GM21737 (cell line): ENCODE data around the gene SARS2.

Experiments
- ATAC-seq: cut with Tn5 transposase; IDR thresholded peaks from one replicate; pipeline ENCODE4 v1.9.1; 2021; ENCODE audit warnings: mild to moderate bottlenecking, moderate library complexity; ENCODE audit not compliant: unreplicated experiment

SARS2 gene

DNA sequence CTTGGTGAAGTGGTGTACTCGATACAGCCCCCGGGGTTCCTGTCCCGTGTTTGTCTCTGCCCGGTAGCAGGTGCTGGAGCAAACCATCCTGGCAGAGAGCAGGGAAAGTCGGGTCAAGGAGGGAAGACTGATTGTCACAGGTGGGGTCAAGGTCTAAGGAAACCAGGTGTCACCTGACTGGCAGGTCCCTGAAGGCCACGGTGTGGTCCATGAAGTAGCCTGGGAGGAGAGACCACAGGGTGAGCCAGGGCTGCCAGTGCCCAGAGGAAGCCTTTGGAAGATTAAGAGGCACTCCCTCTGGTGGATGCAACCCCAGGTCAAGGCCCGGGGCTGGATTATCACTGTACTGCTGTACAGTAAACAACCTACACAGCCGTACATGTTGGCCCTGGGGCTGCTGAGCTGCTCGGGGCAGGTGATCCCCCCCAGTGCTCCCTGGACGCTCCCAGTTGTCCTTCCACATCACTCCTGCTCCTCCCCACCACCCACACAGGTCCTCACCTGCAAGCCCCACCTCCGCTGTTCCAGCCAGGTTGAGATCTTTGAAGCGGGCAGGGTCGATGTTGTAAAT, 12.6 kb downstream of the SARS2 start:
- no peak for ATAC-seq

DNA sequence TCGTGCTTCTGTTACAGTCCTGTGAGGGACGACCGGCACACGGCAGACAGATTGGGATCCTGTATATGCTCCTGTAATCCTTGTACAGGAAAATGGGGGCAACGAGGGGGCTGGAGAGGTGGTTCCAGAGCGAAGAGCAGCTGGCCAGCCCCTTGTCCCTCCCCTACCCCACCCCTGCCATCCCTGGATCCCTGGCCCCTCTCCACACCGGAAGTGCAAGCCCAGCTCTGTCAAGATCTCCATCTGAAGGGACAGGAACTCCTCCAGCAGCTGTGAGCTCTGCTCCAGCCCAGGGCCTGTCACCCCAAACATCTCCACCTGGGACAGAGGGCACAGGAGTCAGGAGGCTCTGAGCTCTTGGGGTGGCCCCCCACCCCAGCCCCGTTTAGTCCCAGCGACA, 13.0 kb downstream of the SARS2 start:
- no peak for ATAC-seq

DNA sequence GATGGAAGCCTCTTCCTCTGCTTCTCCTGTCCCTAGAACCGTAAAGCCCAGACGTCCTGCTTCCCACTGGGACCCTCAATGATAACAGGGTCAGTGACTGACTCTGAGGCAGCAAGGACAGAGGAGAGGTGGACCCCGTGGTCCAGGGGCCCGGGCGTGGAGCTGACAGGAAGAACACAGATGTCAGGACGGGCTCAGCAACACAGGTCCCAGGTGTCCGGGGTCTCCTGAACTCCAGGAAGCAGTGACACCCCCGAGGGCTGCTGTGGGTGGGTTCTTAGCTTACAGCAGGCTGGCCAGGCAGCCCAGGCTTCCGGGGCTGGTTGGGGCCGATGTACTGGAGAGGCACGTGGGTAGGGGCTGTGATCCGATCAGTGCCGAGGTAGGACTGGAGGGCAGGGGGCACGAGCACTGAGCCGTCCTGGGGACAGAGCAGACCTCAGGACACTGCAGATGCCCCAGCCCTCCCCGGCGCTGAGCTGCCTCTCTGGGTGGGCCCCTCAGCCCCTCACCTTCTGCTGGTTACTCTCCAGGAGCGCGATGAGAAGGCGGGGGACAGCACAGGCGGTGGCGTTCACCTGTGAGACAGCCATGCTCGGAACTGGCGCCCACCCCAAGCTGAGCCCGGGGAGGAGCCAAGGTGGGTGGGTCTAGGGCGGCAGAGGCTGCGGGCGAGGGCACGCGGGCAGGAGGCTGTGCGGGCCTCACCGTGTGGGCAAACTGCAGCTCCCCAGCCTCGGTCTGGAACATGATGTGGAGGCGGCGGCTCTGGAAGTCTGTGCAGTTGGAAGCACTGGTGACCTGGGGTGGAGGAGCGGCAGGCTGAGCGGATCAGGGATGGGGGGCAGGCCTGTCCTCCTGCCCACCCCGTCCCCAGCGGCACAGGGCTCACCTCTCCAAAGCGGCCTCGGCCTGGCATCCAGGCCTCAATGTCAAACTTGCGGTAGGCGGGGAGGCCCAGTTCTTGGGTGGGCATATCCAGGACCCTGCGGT, 14.9 kb downstream of the SARS2 start:
- ATAC-seq, result no peak

DNA sequence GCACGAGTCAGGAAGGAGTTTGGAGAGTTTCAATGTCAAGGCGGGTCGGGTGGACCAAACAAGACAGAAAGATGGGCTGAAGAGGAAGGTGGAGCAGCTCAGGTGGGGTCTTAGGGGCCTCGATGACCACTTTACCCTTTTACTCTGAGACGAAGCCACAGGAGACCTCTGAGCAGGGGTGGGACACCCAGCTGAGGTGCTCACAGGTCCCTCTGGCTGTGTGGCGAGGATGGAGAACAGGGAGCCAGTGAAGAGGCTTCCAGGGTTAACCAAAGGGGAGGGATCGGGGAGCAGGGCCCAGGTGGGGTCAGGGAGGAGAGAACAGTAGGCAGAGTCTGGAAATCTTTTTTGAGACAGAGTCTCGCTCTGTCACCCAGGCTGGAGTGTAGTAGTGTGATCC, 16.6 kb downstream of the SARS2 start:
- ATAC-seq, result no peak

DNA sequence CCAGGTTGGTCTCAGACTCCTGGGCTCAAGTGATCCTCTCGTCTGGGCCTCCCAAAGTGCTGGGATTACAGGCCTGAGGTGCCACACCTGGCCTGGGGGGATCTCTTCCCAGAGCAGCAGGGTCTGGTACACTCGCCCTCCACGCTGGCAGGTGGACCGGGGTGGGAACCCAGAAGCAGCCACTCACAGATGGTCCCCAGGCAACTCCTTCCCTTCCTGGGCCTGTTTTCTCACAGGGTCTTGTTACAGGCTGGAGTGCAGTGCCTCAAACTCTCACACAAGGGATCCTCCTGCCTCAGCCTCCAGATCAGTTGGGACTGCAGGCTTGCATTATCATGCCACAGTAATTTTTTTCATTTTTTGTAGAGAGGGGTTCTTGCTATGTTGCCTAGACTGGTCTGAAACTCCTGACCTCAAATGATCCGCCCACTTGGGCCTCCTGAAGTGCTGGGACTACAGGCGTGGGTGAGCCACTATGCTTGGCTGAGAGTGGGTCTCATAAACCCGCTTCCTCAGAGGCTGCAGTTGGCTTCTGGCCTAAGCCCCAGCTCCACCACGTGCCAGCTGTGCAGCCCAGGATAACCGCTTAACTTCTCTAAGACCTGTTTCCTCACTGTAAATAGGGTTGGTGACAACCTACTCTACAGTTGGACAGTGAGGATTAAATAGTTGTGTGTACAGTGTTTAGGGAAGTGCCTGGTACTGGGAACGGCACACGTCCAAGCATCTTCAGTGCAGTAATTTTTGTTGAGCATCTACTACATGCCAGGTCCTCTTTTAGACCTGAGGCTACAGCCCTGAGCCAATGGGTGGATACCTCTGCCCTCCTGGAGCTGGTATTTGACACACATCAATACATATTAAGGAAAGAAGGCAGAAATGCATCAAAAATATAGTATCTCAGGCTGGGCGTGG, 17.7 kb downstream of the SARS2 start:
- ATAC-seq, result no peak

DNA sequence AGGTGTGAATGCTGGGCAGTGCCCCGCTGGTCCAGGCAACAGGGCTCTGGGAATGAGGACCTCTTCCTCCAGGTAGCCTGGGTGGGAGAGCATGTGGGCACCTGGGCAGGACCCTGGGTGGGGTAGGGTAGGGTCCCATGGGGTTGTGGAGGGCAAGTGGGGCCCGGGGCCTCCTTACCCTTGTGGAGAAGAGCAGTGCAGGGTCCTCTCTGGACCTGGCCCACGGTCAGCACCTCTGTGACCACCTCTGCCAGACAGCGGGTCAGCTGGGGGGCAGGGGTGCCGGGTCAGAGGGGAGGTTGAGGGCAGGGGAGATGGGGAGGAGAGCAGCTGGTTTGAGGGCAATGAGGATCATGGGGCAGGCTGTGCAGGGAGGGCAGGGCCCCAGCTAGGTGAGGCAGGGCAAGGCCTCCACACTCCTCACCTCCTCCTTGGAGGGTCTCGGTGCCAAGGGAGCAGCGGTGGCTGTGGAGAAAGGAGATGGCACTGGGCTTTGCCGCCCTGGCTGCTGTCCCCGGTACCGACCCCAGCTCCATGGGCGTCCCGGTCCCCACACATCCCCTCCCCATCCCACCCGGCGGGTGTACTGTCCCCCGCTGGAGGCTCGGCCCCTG, 19.1 kb downstream of the SARS2 start:
- no peak for ATAC-seq

DNA sequence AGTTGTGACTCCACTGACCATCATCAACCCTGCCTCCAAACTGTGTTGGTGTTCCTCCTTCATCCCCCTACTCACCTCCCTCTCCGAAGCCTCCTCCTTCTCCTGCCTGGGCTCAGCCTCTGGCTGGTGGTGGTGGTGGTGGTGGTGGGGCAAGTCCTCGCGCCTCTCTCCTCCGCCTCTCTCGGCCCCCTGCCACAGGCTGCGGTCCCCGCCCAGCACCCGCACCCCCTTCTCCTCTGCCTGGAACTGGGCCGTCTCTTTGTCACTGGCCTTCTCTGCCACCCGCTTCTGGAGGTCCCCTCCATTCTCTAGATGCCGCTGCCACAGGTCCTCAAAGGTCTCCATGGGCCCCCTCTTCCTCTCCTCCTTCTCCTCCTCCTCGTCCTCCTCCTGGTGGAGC, 20.1 kb downstream of the SARS2 start:
- no peak for ATAC-seq

DNA sequence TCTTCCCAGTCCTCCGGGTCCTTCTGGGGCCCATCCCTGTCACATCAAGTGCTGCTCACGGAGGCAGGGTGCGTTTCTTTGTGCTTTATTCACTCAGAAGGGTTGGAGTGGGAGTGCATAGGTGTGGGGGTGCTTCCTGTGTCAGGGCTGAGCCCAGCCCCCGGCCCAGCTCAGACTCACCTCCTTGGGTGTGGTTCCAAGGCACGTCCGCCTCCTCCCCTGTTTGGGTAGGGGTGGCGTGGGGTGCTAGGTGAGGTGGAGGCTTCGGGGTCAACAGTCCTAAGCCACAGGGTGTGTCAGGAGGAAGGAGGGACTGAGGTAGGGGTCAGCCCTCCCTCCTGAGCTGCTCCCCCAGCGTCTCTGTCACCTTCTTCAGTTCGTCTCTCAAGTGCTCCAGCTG, 21.7 kb downstream of the SARS2 start:
- ATAC-seq, result no peak

DNA sequence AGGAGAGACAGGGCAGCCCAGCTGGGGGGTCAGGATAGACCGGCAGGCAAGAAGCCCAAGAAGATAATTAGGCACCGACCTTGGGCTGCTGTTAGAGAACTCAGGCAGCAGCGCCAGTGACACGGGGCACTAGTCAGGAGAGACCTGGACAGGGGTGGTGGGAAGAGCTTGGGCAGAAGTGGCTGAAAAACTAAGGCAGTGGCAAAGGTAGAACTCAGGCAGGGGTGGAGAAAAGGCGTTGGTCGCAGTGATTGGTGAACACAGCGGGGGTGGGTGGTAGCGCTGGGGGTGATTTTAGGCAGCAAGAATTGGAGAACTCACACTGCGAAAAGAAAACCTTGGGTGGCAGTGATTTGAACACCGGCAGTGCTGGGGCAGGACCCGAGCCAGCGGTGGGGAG, 22.9 kb downstream of the SARS2 start:
- no peak for ATAC-seq

DNA sequence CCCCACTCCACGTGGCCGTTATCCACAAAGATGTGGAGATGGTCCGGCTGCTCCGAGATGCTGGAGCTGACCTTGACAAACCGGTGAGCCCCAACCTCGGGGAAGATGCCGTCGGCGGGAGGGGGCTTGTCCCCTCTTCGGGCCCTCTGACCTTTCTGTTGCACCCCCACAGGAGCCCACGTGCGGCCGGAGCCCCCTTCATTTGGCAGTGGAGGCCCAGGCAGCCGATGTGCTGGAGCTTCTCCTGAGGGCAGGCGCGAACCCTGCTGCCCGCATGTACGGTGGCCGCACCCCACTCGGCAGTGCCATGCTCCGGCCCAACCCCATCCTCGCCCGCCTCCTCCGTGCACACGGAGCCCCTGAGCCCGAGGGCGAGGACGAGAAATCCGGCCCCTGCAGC, 23.3 kb downstream of the SARS2 start:
- ATAC-seq, result no peak

DNA sequence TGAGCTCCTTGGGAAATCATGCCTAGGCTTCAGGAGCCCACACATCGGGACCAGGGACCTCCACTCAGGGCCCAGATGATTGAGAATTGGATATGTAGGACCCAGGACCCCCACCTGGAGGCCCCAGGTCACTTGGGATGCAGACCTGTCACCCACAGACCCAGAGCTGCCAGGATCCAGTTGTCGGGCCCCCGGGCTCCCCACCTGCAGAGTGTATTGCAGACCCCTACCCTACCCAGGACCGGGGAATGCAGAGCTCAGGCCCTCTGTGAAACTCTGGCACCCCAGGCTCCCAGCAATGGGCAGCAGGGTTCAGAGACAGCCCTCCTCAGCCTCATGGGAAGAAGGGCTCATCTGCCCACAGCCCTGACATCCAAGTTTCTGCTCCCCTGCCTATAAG, 24.9 kb downstream of the SARS2 start:
- ATAC-seq, result no peak

DNA sequence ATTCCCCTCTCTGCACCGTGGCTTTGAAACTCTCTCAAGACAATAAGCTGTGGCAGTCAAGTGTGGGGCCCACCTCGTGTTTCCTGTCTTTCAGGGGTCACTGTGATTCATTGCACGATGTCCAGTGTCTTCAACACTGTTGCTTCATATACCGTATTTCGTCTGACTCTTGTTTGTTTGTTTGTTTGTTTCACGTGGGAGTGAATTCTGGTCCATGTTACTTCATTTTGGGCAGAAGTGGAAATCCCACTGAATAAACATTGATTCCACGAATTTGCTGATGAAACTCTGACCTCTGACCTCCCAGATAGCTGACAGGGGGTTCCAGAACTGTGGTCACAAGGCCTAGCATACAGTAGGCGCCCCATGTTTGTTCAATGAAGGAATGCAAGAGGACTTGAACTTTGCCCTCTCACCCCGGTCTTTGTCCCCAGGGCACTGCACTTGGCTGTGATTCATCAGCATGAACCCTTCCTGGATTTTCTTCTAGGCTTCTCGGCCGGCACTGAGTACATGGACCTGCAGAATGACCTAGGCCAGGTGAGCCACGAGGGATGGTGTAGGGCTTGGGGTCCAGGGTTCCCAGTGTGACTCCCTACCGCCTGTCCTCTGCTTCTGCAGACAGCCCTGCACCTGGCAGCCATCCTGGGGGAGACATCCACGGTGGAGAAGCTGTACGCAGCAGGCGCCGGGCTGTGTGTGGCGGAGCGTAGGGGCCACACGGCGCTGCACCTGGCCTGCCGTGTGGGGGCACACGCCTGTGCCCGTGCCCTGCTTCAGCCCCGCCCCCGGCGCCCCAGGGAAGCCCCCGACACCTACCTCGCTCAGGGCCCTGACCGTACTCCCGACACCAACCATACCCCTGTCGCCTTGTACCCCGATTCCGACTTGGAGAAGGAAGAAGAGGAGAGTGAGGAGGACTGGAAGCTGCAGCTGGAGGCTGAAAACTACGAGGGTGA, 25.7 kb downstream of the SARS2 start:
- ATAC-seq, result no peak

DNA sequence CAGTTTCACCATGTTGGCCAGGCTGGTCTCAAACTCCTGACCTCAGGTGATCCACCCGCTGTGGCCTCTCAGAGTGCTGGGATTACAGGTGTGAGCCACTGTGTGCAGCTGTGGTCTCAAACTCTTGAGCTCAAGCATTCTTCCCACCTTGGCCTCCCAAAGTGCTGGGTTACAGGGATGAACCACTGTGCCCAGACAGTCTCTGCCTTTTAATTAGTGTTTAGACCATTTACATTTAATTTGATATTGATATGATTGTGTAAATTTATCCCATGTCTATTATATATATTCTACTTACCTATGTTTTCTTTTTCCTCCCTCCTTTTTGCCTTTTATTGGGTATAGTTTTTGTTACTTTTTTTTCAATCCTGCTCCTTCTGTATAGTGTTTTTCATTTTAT, 28.9 kb downstream of the SARS2 start:
- no peak for ATAC-seq

DNA sequence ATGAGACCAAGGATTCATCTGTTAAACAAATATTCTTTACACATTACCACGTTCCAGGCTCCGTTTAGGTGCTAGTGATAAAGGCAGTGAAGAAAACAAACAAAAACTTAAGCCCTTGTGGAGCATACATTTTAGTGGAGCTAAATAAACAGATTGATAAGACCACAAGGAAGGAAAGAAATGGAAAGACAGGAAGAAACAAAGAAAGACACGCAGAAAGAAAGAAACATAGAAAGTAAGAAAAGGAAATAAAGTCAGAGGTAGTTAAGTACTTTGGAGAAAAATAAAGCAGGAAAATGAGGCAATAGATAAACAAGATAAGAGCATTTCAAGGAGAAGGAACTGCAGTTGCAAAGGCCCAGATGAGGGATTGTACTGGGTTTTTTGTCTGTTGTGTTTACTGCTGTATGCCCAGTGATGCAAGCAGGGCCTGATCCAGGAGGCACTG, 29.8 kb downstream of the SARS2 start:
- ATAC-seq, result no peak

DNA sequence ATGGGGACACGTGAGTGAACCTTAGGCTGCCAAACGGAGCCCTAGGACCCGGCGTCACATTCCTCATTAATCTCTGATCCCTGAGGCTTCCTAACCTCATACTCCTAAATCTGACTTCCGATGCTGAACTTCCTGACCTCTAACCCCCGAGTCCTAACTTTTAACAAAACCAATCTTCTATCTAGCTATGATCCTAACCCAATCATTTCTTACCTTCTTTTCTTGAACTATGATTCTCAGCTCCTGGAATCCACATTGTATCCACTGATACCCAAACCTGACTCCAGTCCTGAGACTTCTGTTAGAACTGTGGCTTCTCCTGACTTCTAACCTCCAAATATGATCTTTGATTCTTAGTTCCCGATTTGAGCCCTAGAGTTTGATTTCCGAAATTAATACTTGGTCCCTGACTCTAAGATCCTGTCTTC, 30.3 kb downstream of the SARS2 start:
- no peak for ATAC-seq

DNA sequence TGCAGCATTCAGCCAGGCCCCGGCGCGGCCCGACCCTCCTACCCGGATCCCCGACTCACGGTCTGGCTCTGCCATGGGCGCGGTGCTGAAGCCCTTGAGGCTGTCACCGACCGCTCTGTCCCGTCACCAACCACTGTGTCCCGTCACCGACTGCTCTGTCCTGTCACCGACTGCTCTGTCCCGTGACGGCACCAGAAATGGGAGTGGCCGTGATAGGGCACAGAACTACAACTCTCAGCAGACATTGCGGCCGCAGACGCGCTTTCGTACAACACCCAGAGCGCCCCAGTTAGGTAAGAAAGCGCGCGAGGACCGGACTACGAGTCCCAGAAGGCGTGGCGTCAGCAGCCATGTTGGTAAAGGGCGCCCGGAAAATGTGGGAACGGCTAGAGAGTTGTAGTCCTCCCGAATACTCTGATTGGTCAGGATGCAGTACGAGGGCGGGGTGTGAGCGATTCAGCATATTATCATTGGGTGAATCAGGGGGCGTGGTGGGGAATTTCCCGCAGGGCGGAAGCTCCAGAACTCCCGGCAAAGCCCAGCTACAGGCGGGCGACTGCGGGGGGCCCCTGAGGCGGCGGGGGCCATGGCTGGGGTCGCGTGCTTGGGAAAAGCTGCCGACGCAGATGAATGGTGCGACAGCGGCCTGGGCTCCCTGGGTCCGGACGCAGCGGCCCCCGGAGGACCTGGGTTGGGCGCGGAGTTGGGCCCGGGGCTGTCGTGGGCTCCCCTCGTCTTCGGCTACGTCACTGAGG, 30.9 kb downstream of the SARS2 start, which contains the start of the genes NFKBIB and SIRT2:
TSS of gene NFKBIB (plus strand) at position 523 of the 755 bp plus-strand sequence. CDS start at position 587, 64 bp downstream.
TSS of gene SIRT2 (minus strand) at position 172 of the 755 bp plus-strand sequence. CDS start at position 75, 97 bp downstream.
- ATAC-seq, result peak; percentile 91

DNA sequence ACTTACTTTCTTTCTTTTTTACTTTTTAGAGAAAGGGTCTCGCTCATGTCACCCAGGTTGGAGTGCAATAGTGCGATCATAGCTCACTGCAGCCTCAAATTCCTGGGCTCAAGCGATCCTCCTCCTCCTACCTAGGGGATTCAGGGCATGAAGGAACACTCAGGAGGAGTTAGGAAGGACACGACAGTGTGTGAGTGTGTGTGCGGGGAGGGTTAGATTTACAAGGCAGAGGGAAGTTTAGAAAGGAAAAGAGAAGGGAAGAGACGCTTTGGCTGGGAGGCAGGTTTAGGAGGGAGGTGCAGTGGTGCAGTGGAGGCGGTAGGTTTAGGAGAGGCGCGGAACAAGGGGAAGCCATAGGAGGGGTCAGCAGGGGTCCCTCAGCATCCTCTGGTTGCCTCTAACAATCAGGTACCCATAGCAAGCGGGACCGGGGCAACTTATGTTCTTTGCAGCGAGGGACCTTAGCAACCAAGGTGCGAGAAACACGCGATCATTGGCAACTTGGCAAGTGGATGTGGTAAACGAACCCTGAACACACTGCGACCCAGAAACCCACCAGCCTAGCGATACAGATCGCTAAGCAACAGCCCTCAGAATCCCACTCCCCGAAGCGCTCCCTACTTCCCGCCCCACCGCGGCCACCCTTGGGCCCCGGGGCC, 31.6 kb downstream of the SARS2 start:
- ATAC-seq, result no peak

DNA sequence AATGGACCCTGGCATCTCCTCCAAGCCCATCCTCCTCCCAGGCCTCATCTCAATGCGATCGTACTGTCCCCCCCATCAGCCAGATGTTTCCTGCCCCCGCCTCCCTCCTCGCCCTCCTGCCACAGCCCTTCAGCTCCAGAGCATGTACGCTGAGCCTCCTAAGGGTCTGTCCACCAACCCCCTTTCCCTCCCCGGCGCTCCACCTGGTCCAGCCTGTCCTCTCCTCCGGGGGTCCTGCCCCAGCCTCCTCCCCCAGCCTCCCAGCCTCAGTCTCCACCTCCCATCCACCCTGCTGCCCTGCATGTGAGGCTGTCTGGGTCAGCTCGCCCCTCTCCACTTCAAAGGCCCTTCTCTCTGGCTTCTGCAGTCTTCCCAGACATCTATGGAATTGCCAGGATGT, 35.6 kb downstream of the SARS2 start:
- ATAC-seq, result no peak
